Ovary (tissue), 3 donors: Measurements from ENCODE around the gene KCNA4.

ENCODE experiments used
- CTCF ChIP-seq, 3 donors: fragments of 450-650 bp in 2 of 3; fragments of 200-600 bp in 1 of 3; IDR thresholded peaks; one replicate each; pipeline versions ENCODE4 v1.5.1 to v1.8.0; 2016 to 2022; ENCODE audit warnings: antibody characterized with exemption in 3 of 3, mild to moderate bottlenecking in 1 of 3
- EP300 ChIP-seq: sonication (generic); formaldehyde crosslinking; IDR thresholded peaks from one replicate; pipeline ENCODE4 v1.6.1; 2017; ENCODE audit warnings: antibody characterized with exemption
- POLR2A ChIP-seq: fragments of 450-650 bp; IDR thresholded peaks from one replicate; pipeline ENCODE4 v1.6.1; 2017; ENCODE audit warnings: antibody characterized with exemption, mild to moderate bottlenecking, moderate library complexity
- donor health status: DM: no; HTN: no; CAD: no.

GRCh38 chr11:29962243-29962642 lies 54.6 kb downstream of the KCNA4 start:
- TF ChIP-seq CTCF (IDR thresholded peaks at IDR 0.05) (no peak), EP300 (no peak), POLR2A (no peak)
